PFSK-1 (cell line): Measurements from ENCODE around the gene PODN.

Experiments
- FOXP2 ChIP-seq: optimal IDR thresholded peaks from 2 replicates; pipeline ENCODE3; 2011; ENCODE audit warnings: borderline replicate concordance, control low read depth, inconsistent platforms; ENCODE audit not compliant: insufficient read depth; ENCODE audit errors: extremely low read length, extremely low read depth
- POLR2AphosphoS5 ChIP-seq: IDR thresholded peaks from 2 replicates; pipeline ENCODE4 v1.6.1; 2012; ENCODE audit warnings: low read depth, mild to moderate bottlenecking, control low read depth, low read length, moderate library complexity
- TF ChIP-seq, protein P1 (sequence below), 2 experiments: IDR thresholded peaks; 2 replicates each; pipeline versions ENCODE4 v1.6.1 to v1.8.0; 2011 to 2012; ENCODE audit warnings: low read depth in 2 of 2, low read length in 2 of 2, control low read depth in 1 of 2, inconsistent platforms in 1 of 2, mild to moderate bottlenecking in 1 of 2, moderate library complexity in 1 of 2; ENCODE audit not compliant: insufficient read depth in 1 of 2

DNA sequence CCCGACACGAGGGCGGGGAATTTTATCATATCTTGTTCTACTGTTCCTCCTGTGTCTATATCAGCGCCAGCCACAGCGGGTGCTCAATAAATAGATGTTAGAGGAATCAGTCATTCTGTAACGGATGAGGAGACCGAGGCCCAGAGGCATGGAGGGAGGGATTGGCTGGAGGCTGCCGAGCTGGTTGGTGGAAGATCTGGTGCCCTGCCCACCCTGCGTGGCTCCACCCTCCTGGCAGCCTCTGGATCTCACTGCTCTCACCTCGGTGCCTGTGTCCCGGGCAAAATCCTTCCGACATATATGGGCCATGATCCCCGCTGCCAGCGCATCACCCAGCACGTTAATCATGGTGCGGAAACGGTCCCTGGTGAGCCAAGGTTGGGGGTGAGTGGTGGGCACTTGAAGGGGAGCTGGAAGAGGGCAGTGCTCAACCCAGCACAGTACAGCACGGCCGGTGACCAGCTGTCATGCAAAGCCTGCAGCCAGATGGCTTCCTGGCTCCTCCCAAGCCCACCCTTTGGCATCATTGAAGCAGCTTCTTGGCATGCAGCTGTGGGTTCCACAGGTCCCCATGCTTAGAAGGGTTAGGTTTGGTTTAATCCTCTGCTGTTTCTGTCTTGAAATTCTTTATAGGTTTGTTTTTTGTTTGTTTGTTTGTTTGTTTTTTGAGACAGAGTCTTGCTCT is 26.7 kb downstream of the PODN start:
- TF ChIP-seq POLR2AphosphoS5 (no peak), FOXP2 (no peak)
- TF ChIP-seq, protein P1, sequence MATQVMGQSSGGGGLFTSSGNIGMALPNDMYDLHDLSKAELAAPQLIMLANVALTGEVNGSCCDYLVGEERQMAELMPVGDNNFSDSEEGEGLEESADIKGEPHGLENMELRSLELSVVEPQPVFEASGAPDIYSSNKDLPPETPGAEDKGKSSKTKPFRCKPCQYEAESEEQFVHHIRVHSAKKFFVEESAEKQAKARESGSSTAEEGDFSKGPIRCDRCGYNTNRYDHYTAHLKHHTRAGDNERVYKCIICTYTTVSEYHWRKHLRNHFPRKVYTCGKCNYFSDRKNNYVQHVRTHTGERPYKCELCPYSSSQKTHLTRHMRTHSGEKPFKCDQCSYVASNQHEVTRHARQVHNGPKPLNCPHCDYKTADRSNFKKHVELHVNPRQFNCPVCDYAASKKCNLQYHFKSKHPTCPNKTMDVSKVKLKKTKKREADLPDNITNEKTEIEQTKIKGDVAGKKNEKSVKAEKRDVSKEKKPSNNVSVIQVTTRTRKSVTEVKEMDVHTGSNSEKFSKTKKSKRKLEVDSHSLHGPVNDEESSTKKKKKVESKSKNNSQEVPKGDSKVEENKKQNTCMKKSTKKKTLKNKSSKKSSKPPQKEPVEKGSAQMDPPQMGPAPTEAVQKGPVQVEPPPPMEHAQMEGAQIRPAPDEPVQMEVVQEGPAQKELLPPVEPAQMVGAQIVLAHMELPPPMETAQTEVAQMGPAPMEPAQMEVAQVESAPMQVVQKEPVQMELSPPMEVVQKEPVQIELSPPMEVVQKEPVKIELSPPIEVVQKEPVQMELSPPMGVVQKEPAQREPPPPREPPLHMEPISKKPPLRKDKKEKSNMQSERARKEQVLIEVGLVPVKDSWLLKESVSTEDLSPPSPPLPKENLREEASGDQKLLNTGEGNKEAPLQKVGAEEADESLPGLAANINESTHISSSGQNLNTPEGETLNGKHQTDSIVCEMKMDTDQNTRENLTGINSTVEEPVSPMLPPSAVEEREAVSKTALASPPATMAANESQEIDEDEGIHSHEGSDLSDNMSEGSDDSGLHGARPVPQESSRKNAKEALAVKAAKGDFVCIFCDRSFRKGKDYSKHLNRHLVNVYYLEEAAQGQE (IDR thresholded peaks at IDR 0.05; ENCODE audit: insufficient read depth in 1 of 2, low read depth in 2 of 2, low read length in 2 of 2) = no peak
